Ecto neural progenitor cell (in vitro differentiated cells): ENCODE measurements around the gene LRRK1.
"Not testable (repeated sequence)": the region's sequence is repeated elsewhere in the genome, so short reads cannot be mapped to it uniquely, and the experiment has no call there.

ENCODE experiments used
- DNase-seq: peaks from one replicate; pipeline ENCODE4 v3.0.0-alpha.2; 2018; ENCODE audit warnings: low spot score

Gene LRRK1

GRCh38 chr15:101069654-101069973, 150.5 kb downstream of the LRRK1 start:
- DNase-seq: no peak

GRCh38 chr15:101070024-101070423, 150.9 kb downstream of the LRRK1 start:
- no peak for DNase-seq

- DNase-seq: peak; percentile 47
These were observed 151.5 kb downstream of the LRRK1 start for GRCh38 chr15:101070502-101071273.

- DNase-seq: no peak
These were observed 152.5 kb downstream of the LRRK1 start for GRCh38 chr15:101071651-101072050.

- not testable (repeated sequence) for DNase-seq
These were observed 153.1 kb downstream of the LRRK1 start for GRCh38 chr15:101072235-101072634.

- not testable (repeated sequence) for DNase-seq
These were observed 158.9 kb downstream of the LRRK1 start for GRCh38 chr15:101077806-101078668.

GRCh38 chr15:101078669-101079323, 159.6 kb downstream of the LRRK1 start:
- no peak for DNase-seq

GRCh38 chr15:101081900-101082299, 162.7 kb downstream of the LRRK1 start:
- no peak for DNase-seq

GRCh38 chr15:101083336-101084045, 164.3 kb downstream of the LRRK1 start:
- DNase-seq: no peak

GRCh38 chr15:101084801-101085200, 165.6 kb downstream of the LRRK1 start:
- peak; percentile 34 for DNase-seq

GRCh38 chr15:101085311-101085700, 166.1 kb downstream of the LRRK1 start:
- peak; percentile 39 for DNase-seq

- DNase-seq: no peak
These were observed 167.4 kb downstream of the LRRK1 start for GRCh38 chr15:101086394-101087171.

GRCh38 chr15:101087172-101087769, 168.1 kb downstream of the LRRK1 start:
- DNase-seq: no peak

- DNase-seq: no peak
These were observed 169.1 kb downstream of the LRRK1 start for GRCh38 chr15:101088271-101088670.

- peak; percentile 84 for DNase-seq
These were observed 169.8 kb downstream of the LRRK1 start for GRCh38 chr15:101088788-101089578.

- no peak for DNase-seq
These were observed 170.6 kb downstream of the LRRK1 start for GRCh38 chr15:101089579-101090427.

GRCh38 chr15:101090428-101090790, 171.3 kb downstream of the LRRK1 start:
- DNase-seq: no peak

GRCh38 chr15:101091080-101092017, 172.2 kb downstream of the LRRK1 start:
- DNase-seq: no peak
